H9 (cell line): ENCODE results near the gene CLMN. TPM values are rescaled to one million over a fixed set of nuclear protein-coding genes. Genes with fewer than 3 reads are reported as not detected.

ENCODE experiments used
- DNase-seq: peaks from one replicate; pipeline ENCODE4 v3.0.0-alpha.2; 2017
- H2AFZ ChIP-seq: one replicate; pipeline ENCODE4 v1.6.1; 2013; ENCODE audit warnings: mild to moderate bottlenecking, low read length, control low read depth, moderate library complexity
- H2AK5ac ChIP-seq: 2 replicates; pipeline ENCODE4 v1.6.1; 2013; ENCODE audit warnings: low read length, control low read depth, mixed read lengths; ENCODE audit not compliant: insufficient read length
- H2BK120ac ChIP-seq: one replicate; pipeline ENCODE4 v1.6.1; 2013; ENCODE audit warnings: low read depth, mild to moderate bottlenecking, low read length, control low read depth, inconsistent platforms; ENCODE audit not compliant: poor library complexity, severe bottlenecking
- H2BK12ac ChIP-seq: 2 replicates; pipeline ENCODE4 v1.6.1; 2013; ENCODE audit warnings: low read length, control low read depth, mixed read lengths, low read depth; ENCODE audit not compliant: insufficient read length
- H2BK15ac ChIP-seq: 2 replicates; pipeline ENCODE4 v1.6.1; 2013; ENCODE audit warnings: low read depth, low read length, control low read depth
- H2BK20ac ChIP-seq: one replicate; pipeline ENCODE4 v1.6.1; 2013; ENCODE audit warnings: low read depth, mild to moderate bottlenecking, low read length, control low read depth, inconsistent platforms; ENCODE audit not compliant: poor library complexity, severe bottlenecking
- H2BK5ac ChIP-seq: 2 replicates; pipeline ENCODE4 v1.6.1; 2013; ENCODE audit warnings: low read length, control low read depth, mixed read lengths; ENCODE audit not compliant: insufficient read length
- H3K14ac ChIP-seq: 2 replicates; pipeline ENCODE4 v1.6.1; 2013; ENCODE audit warnings: low read length, control low read depth; ENCODE audit not compliant: insufficient read depth
- H3K18ac ChIP-seq: 2 replicates; pipeline ENCODE4 v1.6.1; 2013; ENCODE audit warnings: low read depth, mild to moderate bottlenecking, mixed read lengths, low read length, control low read depth; ENCODE audit not compliant: insufficient read length
- H3K23ac ChIP-seq: 2 replicates; pipeline ENCODE4 v1.6.1; 2013; ENCODE audit warnings: low read length, control low read depth, mixed read lengths, low read depth; ENCODE audit not compliant: insufficient read length
- H3K23me2 ChIP-seq: 2 replicates; pipeline ENCODE4 v1.6.1; 2013; ENCODE audit warnings: low read depth, mild to moderate bottlenecking, mixed read lengths, low read length, control low read depth; ENCODE audit not compliant: insufficient read length, poor library complexity, severe bottlenecking
- H3K27ac ChIP-seq: 2 replicates; pipeline ENCODE4 v1.5.1; 2013; ENCODE audit warnings: low read length, control low read depth, mixed read lengths, low read depth; ENCODE audit not compliant: insufficient read length
- H3K27me3 ChIP-seq: 2 replicates; pipeline ENCODE4 v1.6.1; 2013; ENCODE audit warnings: low read length, control low read depth, inconsistent platforms; ENCODE audit not compliant: insufficient read depth
- H3K4ac ChIP-seq: 2 replicates; pipeline ENCODE4 v1.6.1; 2013; ENCODE audit warnings: low read depth, mild to moderate bottlenecking, control low read depth, inconsistent platforms, low read length, moderate library complexity
- H3K4me1 ChIP-seq: 2 replicates; pipeline ENCODE4 v1.6.1; 2013; ENCODE audit warnings: low read length, control low read depth, inconsistent platforms; ENCODE audit not compliant: insufficient read depth
- H3K4me2 ChIP-seq: 2 replicates; pipeline ENCODE4 v1.6.1; 2013; ENCODE audit warnings: low read length, control low read depth, mixed read lengths; ENCODE audit not compliant: insufficient read length, insufficient read depth
- H3K56ac ChIP-seq: 2 replicates; pipeline ENCODE4 v1.6.1; 2013; ENCODE audit warnings: low read depth, mild to moderate bottlenecking, mixed read lengths, low read length, control low read depth; ENCODE audit not compliant: insufficient read length
- H3K79me1 ChIP-seq: 2 replicates; pipeline ENCODE4 v1.6.1; 2013; ENCODE audit warnings: low read depth, mild to moderate bottlenecking, moderate library complexity, low read length, control low read depth, inconsistent platforms; ENCODE audit not compliant: insufficient read depth, poor library complexity, severe bottlenecking
- H3K79me2 ChIP-seq: 2 replicates; pipeline ENCODE4 v1.6.1; 2013; ENCODE audit warnings: low read length, control low read depth, inconsistent platforms; ENCODE audit not compliant: insufficient read depth
- H3K9ac ChIP-seq: 2 replicates; pipeline ENCODE4 v1.6.1; 2013; ENCODE audit warnings: low read length, control low read depth, mixed read lengths; ENCODE audit not compliant: insufficient read length; ENCODE audit errors: extremely low read depth
- H3K9me3 ChIP-seq: one replicate; pipeline ENCODE4 v1.6.1; 2013; ENCODE audit warnings: low read depth, low read length, inconsistent platforms; ENCODE audit not compliant: control insufficient read depth
- H3T11ph ChIP-seq: one replicate; pipeline ENCODE4 v1.6.1; 2013; ENCODE audit warnings: mild to moderate bottlenecking, low read length, control low read depth, inconsistent platforms
- H4K20me1 ChIP-seq: one replicate; pipeline ENCODE4 v1.6.1; 2013; ENCODE audit not compliant: control insufficient read depth, insufficient read length, insufficient read depth
- H4K5ac ChIP-seq: 2 replicates; pipeline ENCODE4 v1.6.1; 2013; ENCODE audit warnings: low read depth, mild to moderate bottlenecking, mixed read lengths, low read length, control low read depth; ENCODE audit not compliant: insufficient read length
- H4K8ac ChIP-seq: replicated peaks from 2 replicates; pipeline ENCODE4 v1.6.1; 2013; ENCODE audit warnings: low read length, control low read depth, mixed read lengths, low read depth; ENCODE audit not compliant: insufficient read length
- H4K91ac ChIP-seq: 2 replicates; pipeline ENCODE4 v1.6.1; 2013; ENCODE audit warnings: low read depth, mild to moderate bottlenecking, moderate library complexity, mixed read lengths, low read length, control low read depth; ENCODE audit not compliant: insufficient read length
- H3K27ac Mint-ChIP-seq, 3 experiments: 2 replicates in 2 of 3; 3 replicates in 1 of 3; pipeline ENCODE4 v1.8.0; 2020 to 2021; ENCODE audit warnings: mixed read lengths in 3 of 3, mild to moderate bottlenecking in 1 of 3, moderate library complexity in 1 of 3
- H3K27me3 Mint-ChIP-seq: 2 replicates; pipeline ENCODE4 v1.8.0; 2021; ENCODE audit warnings: low read depth, mild to moderate bottlenecking, moderate library complexity, mixed read lengths
- H3K36me3 Mint-ChIP-seq, 3 experiments: 2 replicates in 2 of 3; 3 replicates in 1 of 3; pipeline ENCODE4 v1.8.0; 2020 to 2021; ENCODE audit warnings: low read depth in 3 of 3, mixed read lengths in 3 of 3; ENCODE audit not compliant: insufficient read depth in 1 of 3
- H3K4me1 Mint-ChIP-seq, 2 experiments: 2 replicates each; pipeline ENCODE4 v1.8.0; 2020; ENCODE audit warnings: mixed read lengths in 2 of 2
- H3K4me3 Mint-ChIP-seq, 2 experiments: 2 replicates in 1 of 2; 3 replicates in 1 of 2; pipeline ENCODE4 v1.8.0; 2020 to 2021; ENCODE audit warnings: mild to moderate bottlenecking in 2 of 2, mixed read lengths in 2 of 2, moderate library complexity in 1 of 2
- H3K9me3 Mint-ChIP-seq, 2 experiments: 2 replicates in 1 of 2; 3 replicates in 1 of 2; pipeline ENCODE4 v1.8.0; 2020; ENCODE audit warnings: mild to moderate bottlenecking in 2 of 2, mixed read lengths in 2 of 2, moderate library complexity in 1 of 2
- WGBS: extraction: QIAGEN DNeasy Blood & Tissue Kit; methylation state at CpG from one replicate; pipeline ENCODE4 v1.1.7; 2013; ENCODE audit warnings: missing lambda C conversion rate, low lambda C conversion rate, mixed read lengths; ENCODE audit not compliant: insufficient read length; ENCODE audit errors: extremely low coverage; 5-methylcytosine and 5-hydroxymethylcytosine counted together
- total RNA-seq: library from RNA; stranded (reverse); gene quantifications from 2 replicates; pipeline ENCODE4 v1.2.1, GENCODE V29; 2021
- TF ChIP-seq, protein P1 (sequence below): fragments of 200-600 bp; sonication (generic); conservative IDR thresholded peaks from 3 replicates; pipeline ENCODE4 v1.8.0; 2021; ENCODE audit warnings: antibody characterized with exemption, mild to moderate bottlenecking

The CLMN gene
- total RNA-seq, 1 experiment from 2014 or later, result 7.6 TPM

DNA sequence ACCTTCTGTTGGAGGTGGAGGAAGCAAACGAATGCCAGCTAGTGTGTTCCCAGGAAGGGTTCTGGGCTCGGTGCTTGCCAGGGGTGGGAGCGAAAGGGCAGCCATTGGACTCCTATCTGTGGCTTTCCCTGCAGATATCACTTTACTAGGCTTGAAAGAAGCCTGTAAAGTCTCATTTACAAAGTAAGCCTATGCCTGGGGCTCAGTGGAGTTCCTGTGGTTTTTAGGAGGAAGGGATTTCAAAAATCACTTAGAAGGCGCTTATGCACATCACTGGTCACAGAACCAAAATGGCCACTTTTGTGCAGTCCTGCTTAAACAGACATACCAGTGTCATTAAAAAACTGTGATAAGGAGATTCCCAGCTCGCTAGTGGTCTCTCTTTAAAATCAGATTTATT, 22.7 kb downstream of the CLMN start:
- Histone ChIP-seq H3T11ph (no peak overlapping the region), H3K79me2 (no peaks in the 10 kb centered on the region), H3K79me1 (no peaks in the 10 kb centered on the region), H4K20me1 (no peaks in the 10 kb centered on the region), H2BK15ac (no peak overlapping the region), H4K8ac (no peak overlapping the region), H2BK12ac (no peak overlapping the region), H3K4me2 (no peak overlapping the region), H3K4ac (no peak overlapping the region), H2BK5ac (no peak overlapping the region), H4K5ac (no peak overlapping the region), H3K23me2 (peaks cover 3% of the 10 kb centered on the region), H3K27me3 (no peaks in the 10 kb centered on the region), H3K27ac (no peak overlapping the region), H2AFZ (no peak overlapping the region), H2AK5ac (no peak overlapping the region), H2BK20ac (no peak overlapping the region), H4K91ac (no peak overlapping the region), H3K9ac (no peak overlapping the region), H3K56ac (no peak overlapping the region), H3K14ac (no peak overlapping the region), H3K9me3 (no peaks in the 10 kb centered on the region), H3K4me1 (0 out of 2 replicates have a peak, but pooled peaks cover 2% of the 10 kb centered on the region), H3K18ac (no peak overlapping the region), H3K23ac (no peak overlapping the region), H2BK120ac (no peak overlapping the region)
- Mint-ChIP-seq H3K27ac (no peak overlapping the region), H3K4me3 (no peak overlapping the region), H3K4me1 (peaks cover 19 to 27% of the 10 kb centered on the region in 2 experiments), H3K27me3 (peaks cover 4% of the 10 kb centered on the region), H3K36me3 (peaks cover 0 to 19% (median 0%) of the 10 kb centered on the region in 3 experiments; a peak in 4 of 7 replicates), H3K9me3 (peaks cover 7 to 13% of the 10 kb centered on the region in 2 experiments)
- TF ChIP-seq, protein P1, sequence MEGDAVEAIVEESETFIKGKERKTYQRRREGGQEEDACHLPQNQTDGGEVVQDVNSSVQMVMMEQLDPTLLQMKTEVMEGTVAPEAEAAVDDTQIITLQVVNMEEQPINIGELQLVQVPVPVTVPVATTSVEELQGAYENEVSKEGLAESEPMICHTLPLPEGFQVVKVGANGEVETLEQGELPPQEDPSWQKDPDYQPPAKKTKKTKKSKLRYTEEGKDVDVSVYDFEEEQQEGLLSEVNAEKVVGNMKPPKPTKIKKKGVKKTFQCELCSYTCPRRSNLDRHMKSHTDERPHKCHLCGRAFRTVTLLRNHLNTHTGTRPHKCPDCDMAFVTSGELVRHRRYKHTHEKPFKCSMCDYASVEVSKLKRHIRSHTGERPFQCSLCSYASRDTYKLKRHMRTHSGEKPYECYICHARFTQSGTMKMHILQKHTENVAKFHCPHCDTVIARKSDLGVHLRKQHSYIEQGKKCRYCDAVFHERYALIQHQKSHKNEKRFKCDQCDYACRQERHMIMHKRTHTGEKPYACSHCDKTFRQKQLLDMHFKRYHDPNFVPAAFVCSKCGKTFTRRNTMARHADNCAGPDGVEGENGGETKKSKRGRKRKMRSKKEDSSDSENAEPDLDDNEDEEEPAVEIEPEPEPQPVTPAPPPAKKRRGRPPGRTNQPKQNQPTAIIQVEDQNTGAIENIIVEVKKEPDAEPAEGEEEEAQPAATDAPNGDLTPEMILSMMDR, result no peak
- no CpG with 5 or more reads among the region's 5 CpGs for WGBS
- no peak for DNase-seq
